Caco-2 (cell line): ENCODE measurements around the gene SLC15A2. TPM values are rescaled to one million over a fixed set of nuclear protein-coding genes. Genes with fewer than 3 reads are reported as not detected.

ENCODE experiments used
- BruUV-seq: library from RNA; stranded (reverse); fragments of 400-500 nt; replicated peaks from 2 replicates; lab custom pipeline; 2021; lab: Mats Ljungman, UMichigan
- CTCF ChIA-PET: fragments of 300-600 bp; sonication (Branson Sonifier 250); formaldehyde crosslinking; loops from one replicate; lab custom pipeline; 2022; ENCODE audit warnings: antibody characterized with exemption; lab: Charles Lee
- POLR2A ChIA-PET: fragments of 300-600 bp; sonication (Branson Sonifier 250); formaldehyde crosslinking; loops from one replicate; lab custom pipeline; 2022; ENCODE audit warnings: antibody characterized with exemption; lab: Charles Lee
- DNase-seq, 2 experiments: peaks; one replicate each; pipeline versions ENCODE4 v3.0.0 to v3.0.0-alpha.2; 2020 to 2022
- H3K27me3 ChIP-seq: replicated peaks from 2 replicates; pipeline ENCODE4 v1.6.0; 2011; ENCODE audit warnings: low read length; ENCODE audit not compliant: control insufficient read depth, insufficient read depth
- H3K36me3 ChIP-seq: 2 replicates; pipeline ENCODE4 v1.5.1; 2011; ENCODE audit warnings: low read length; ENCODE audit not compliant: control insufficient read depth, insufficient read depth
- H3K4me1 ChIP-seq: fragments of 250-450 bp; sonication (Bioruptor Pico); 2 replicates; pipeline ENCODE4 v1.5.1; 2020; ENCODE audit warnings: mild to moderate bottlenecking
- H3K4me3 ChIP-seq: 2 replicates; pipeline ENCODE4 v1.5.1; 2011; ENCODE audit warnings: low read depth, mild to moderate bottlenecking, control low read depth, low read length
- H3K9me3 ChIP-seq: fragments of 250-450 bp; sonication (Bioruptor Pico); 2 replicates; pipeline ENCODE4 v1.5.1; 2020; ENCODE audit warnings: mild to moderate bottlenecking, moderate library complexity
- H3K27ac Mint-ChIP-seq: one replicate; pipeline ENCODE4 v1.8.0; 2022; ENCODE audit warnings: mixed read lengths; ENCODE audit not compliant: unreplicated experiment
- H3K27me3 Mint-ChIP-seq: one replicate; pipeline ENCODE4 v1.8.0; 2022; ENCODE audit warnings: mixed read lengths; ENCODE audit not compliant: insufficient read depth, unreplicated experiment
- H3K36me3 Mint-ChIP-seq: one replicate; pipeline ENCODE4 v1.8.0; 2022; ENCODE audit warnings: mild to moderate bottlenecking, mixed read lengths; ENCODE audit not compliant: insufficient read depth, unreplicated experiment
- H3K4me1 Mint-ChIP-seq: one replicate; pipeline ENCODE4 v1.8.0; 2022; ENCODE audit warnings: low read depth, mixed read lengths; ENCODE audit not compliant: unreplicated experiment
- H3K4me3 Mint-ChIP-seq: one replicate; pipeline ENCODE4 v1.8.0; 2022; ENCODE audit warnings: mild to moderate bottlenecking, moderate library complexity, mixed read lengths; ENCODE audit not compliant: unreplicated experiment
- H3K9me3 Mint-ChIP-seq: one replicate; pipeline ENCODE4 v1.8.0; 2022; ENCODE audit warnings: mixed read lengths; ENCODE audit not compliant: unreplicated experiment
- CTCF ChIP-seq, 2 experiments: fragments of 200-600 bp in 1 of 2; IDR thresholded peaks; 1 replicate in 1 of 2; 2 replicates in 1 of 2; pipeline versions ENCODE4 v1.5.1 to v1.8.0; 2011 to 2022; ENCODE audit warnings: antibody characterized with exemption in 1 of 2, control low read depth in 1 of 2, inconsistent platforms in 1 of 2, low read depth in 1 of 2, low read length in 1 of 2, mild to moderate bottlenecking in 1 of 2, moderate library complexity in 1 of 2; ENCODE audit not compliant: insufficient read depth in 1 of 2, severe bottlenecking in 1 of 2, unreplicated experiment in 1 of 2
- intact Hi-C: fragments of 100-400 bp; cut with micrococcal nuclease; formaldehyde crosslinking; loops from one replicate; pipeline ENCODE4 v1.10.0; 2022; ENCODE audit not compliant: unreplicated experiment
- total RNA-seq: library from RNA; stranded (reverse); gene quantifications from 2 replicates; pipeline ENCODE4 v1.2.3, GENCODE V29; 2022

The SLC15A2 gene
- total RNA-seq, 1 experiment from 2014 or later = 4.7 TPM

- CTCF ChIA-PET = interaction anchor here (0.7 to 1.3 kb wide), 4 partner anchors 10 to 444 kb away, joined by 3 to 11 read pairs (median 5); partner anchors contain the start of gene POLQ
- Mint-ChIP-seq H3K27me3 (no peaks in the 10 kb centered on the region), H3K4me1 (peaks cover 19% of the 10 kb centered on the region), H3K27ac (peak overlapping the region; percentile 36), H3K4me3 (no peak overlapping the region), H3K9me3 (peaks cover 7% of the 10 kb centered on the region), H3K36me3 (no peaks in the 10 kb centered on the region)
- TF ChIP-seq CTCF (IDR thresholded peaks at IDR 0.05; ENCODE audit: insufficient read depth in 1 of 2, low read depth in 1 of 2, low read length in 1 of 2, severe bottlenecking in 1 of 2, unreplicated experiment in 1 of 2) = peak in 1 of 2 experiments; percentile 28
- BruUV-seq = no TSS peak
- Histone ChIP-seq H3K9me3 (no peaks in the 10 kb centered on the region), H3K27me3 (no peaks in the 10 kb centered on the region), H3K36me3 (no peaks in the 10 kb centered on the region), H3K4me3 (no peak overlapping the region), H3K4me1 (peaks cover 22% of the 10 kb centered on the region)
- DNase-seq = peak; percentile 66 to 82
- intact Hi-C loops = loop anchor here (1.0 to 10.0 kb wide), 6 partner anchors 66 to 245 kb away; partner anchors contain the start of genes EAF2, GOLGB1 and IQCB1
- POLR2A ChIA-PET = no interaction called here
Measured at GRCh38 chr3:121989943-121990342, 95.7 kb downstream of the SLC15A2 start.

GRCh38 chr3:121992601-121993560, 98.7 kb downstream of the SLC15A2 start:
- no peaks in the 10 kb centered on the region for H3K9me3 Mint-ChIP-seq
- no peaks in the 10 kb centered on the region for H3K9me3 ChIP-seq
- DNase-seq = no peak
- TF ChIP-seq CTCF (IDR thresholded peaks at IDR 0.05; ENCODE audit: insufficient read depth in 1 of 2, low read depth in 1 of 2, low read length in 1 of 2, severe bottlenecking in 1 of 2, unreplicated experiment in 1 of 2) = no peak
- no peaks in the 10 kb centered on the region for H3K36me3 ChIP-seq
- ChIA-PET POLR2A (no interaction called here), CTCF (no interaction called here)
- no peak overlapping the region for H3K4me3 Mint-ChIP-seq
- H3K27ac Mint-ChIP-seq = no peak overlapping the region
- H3K27me3 ChIP-seq = no peaks in the 10 kb centered on the region
- no peaks in the 10 kb centered on the region for H3K27me3 Mint-ChIP-seq
- H3K4me1 Mint-ChIP-seq = peaks cover 25% of the 10 kb centered on the region
- H3K4me1 ChIP-seq = peaks cover 32% of the 10 kb centered on the region
- intact Hi-C loops = loop anchor here (10.0 kb wide), 1 partner anchor 248 kb away; the partner anchor contains the start of gene GOLGB1
- H3K4me3 ChIP-seq = no peak overlapping the region
- no peaks in the 10 kb centered on the region for H3K36me3 Mint-ChIP-seq
- BruUV-seq = no TSS peak

Other genes with a start within 250 kb of the SLC15A2 start
- 0.45 and 1.00 TPM in 2 replicates for gene HCLS1, start 233.5 kb upstream of the SLC15A2 start, total RNA-seq
- 31.5 and 34.3 TPM in 2 replicates for gene GOLGB1, start 144.7 kb upstream of the SLC15A2 start, total RNA-seq
- gene IQCB1, start 59.3 kb upstream of the SLC15A2 start, total RNA-seq = 36.1 and 36.4 TPM in 2 replicates
- 4.5 and 4.6 TPM in 2 replicates for gene EAF2, start 59.2 kb upstream of the SLC15A2 start, total RNA-seq
- 0.21 and 0.25 TPM in 2 replicates for gene ILDR1, start 127.8 kb downstream of the SLC15A2 start, total RNA-seq
- not detected in 2 replicates for gene CD86, start 161.0 kb downstream of the SLC15A2 start, total RNA-seq